Measurements from ENCODE around the gene PIAS1. TPM values are rescaled to one million over a fixed set of nuclear protein-coding genes. Genes with fewer than 3 reads are reported as not detected.

The PIAS1 gene
- total RNA-seq, 3 donors from 2014 or later (not counting 1 experiment from before 2014, with no cell fraction given): 94.7 to 103 (median 99.2) TPM

DNA sequence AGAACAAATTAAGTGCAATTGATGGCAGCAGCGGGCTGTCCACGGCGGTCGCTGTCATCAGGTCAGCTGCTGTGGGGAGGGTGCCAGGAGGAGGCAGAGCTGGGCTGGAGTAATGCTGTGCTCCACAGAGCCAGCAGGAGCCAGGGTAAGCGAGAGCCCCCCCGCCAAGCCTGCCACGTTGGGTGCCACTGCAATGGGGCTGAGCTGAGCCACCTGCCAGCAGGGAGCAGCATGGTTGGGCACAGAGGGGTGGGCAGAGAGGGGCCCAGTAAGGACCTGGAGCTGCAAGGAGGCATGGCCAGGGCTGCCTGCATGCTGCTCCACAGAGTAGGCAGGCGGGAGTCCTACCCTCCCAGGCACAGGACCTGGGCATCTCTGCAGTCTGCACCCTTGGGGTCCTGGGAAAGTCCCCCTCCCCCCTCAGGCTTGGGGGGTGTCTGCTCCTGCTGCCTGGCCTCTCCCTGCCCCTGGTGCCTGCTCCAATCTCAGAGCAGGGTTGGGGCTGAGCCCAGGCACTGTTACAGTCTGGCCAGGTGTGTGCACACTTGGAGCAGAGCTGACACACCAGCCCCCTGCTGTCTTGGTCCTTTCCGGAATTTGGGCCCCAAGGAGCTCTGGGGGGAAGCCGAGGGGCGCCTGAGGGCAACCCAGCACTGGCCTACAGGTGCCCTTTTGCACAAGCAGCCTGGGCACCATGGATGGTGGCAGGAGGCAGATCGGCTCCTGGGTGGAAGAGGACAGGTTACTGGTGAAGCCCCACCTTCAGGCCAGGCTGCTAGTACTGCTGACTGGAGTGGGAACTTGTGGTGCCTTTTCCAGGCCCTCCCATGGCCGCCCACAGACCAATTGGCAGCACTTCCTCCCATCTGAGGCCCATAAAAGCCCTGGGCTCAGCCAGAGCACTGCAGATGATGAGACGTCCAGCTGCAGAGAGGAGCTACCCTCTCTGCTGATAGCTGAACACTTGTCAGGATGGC, 8.5 kb upstream of the PIAS1 start:
- H3K4me1 ChIP-seq (ENCODE audit: control insufficient read depth, insufficient read depth, low read length): no peaks in the 10 kb centered on the region
- no peaks in the 10 kb centered on the region for H3K9me3 Mint-ChIP-seq
- ATAC-seq (no peak), DNase-seq (no peak)
- 91% methylated on average over 14 of the region's 14 CpGs for WGBS (ENCODE audit: insufficient coverage)
- no peaks in the 10 kb centered on the region for H3K9me3 ChIP-seq (ENCODE audit: control insufficient read depth, insufficient read depth, low read length)
- H3K36me3 Mint-ChIP-seq: no peaks in the 10 kb centered on the region
- TF ChIP-seq, protein P1, sequence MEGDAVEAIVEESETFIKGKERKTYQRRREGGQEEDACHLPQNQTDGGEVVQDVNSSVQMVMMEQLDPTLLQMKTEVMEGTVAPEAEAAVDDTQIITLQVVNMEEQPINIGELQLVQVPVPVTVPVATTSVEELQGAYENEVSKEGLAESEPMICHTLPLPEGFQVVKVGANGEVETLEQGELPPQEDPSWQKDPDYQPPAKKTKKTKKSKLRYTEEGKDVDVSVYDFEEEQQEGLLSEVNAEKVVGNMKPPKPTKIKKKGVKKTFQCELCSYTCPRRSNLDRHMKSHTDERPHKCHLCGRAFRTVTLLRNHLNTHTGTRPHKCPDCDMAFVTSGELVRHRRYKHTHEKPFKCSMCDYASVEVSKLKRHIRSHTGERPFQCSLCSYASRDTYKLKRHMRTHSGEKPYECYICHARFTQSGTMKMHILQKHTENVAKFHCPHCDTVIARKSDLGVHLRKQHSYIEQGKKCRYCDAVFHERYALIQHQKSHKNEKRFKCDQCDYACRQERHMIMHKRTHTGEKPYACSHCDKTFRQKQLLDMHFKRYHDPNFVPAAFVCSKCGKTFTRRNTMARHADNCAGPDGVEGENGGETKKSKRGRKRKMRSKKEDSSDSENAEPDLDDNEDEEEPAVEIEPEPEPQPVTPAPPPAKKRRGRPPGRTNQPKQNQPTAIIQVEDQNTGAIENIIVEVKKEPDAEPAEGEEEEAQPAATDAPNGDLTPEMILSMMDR (IDR thresholded peaks at IDR 0.05): no peak
- no peak overlapping the region for H3K27ac ChIP-seq (ENCODE audit: low read length)
- no peaks in the 10 kb centered on the region for H3K36me3 ChIP-seq (ENCODE audit: control insufficient read depth, insufficient read depth, low read length)
- H3K27me3 ChIP-seq (ENCODE audit: control insufficient read depth, insufficient read depth, low read length): no peaks in the 10 kb centered on the region
- no peak overlapping the region for H3K4me3 Mint-ChIP-seq
- H3K27ac Mint-ChIP-seq: no peak overlapping the region
- intact Hi-C loops (cut with micrococcal nuclease): no loop called here
- peaks cover 9 to 15% of the 10 kb centered on the region in 2 donors for H3K27me3 Mint-ChIP-seq (ENCODE audit: low read depth in 2 of 2)
- no peaks in the 10 kb centered on the region for H3K4me1 Mint-ChIP-seq
- H3K4me3 ChIP-seq (ENCODE audit: low read length): no peak overlapping the region

DNA sequence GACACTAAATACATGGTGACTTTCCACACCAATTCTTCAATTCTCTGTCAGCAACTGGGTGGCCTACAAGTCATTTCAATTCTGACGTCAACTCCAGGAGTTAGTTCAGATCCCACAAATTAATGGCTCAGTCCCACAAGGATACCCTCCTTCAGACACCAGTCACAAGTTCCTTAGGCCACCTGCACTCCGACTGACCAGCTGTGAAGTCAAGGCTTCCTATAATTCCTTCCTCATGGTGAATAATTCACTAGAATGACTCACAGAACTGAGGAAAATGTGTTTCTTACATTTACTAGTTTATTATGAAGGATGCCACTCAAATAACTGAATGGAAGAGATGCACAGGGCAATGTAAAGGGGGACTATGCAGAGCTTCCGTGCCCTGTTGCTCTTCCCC, 6.3 kb upstream of the PIAS1 start:
- no peak overlapping the region for H3K27ac Mint-ChIP-seq

DNA sequence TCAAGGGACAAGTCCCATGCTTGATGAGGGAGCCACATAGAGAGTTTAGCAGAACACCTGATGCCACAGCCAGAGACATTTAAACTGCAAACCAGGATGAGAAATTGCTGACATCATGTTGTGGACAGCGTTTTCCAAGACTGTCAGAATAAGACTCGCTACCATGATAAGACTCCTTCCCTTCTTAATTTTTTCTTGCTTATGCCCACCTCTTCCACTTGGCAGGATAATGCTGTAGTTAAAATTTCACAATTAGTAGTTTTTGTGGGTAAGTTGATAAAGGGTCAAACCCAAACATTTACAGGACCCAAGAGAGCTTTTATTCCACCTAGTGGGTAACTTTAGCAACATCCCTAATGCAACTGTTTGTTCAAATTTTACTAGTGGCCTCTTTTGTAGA, 3.0 kb upstream of the PIAS1 start:
- H3K36me3 ChIP-seq (ENCODE audit: control insufficient read depth, insufficient read depth, low read length): no peaks in the 10 kb centered on the region
- 55% methylated on average over 1 of the region's 2 CpGs for WGBS (ENCODE audit: insufficient coverage)
- H3K4me1 Mint-ChIP-seq: peaks cover 21% of the 10 kb centered on the region in 2 donors
- H3K9me3 ChIP-seq (ENCODE audit: control insufficient read depth, insufficient read depth, low read length): no peaks in the 10 kb centered on the region
- H3K9me3 Mint-ChIP-seq: no peaks in the 10 kb centered on the region
- H3K4me3 ChIP-seq (ENCODE audit: low read length): no peak overlapping the region
- H3K27ac Mint-ChIP-seq: no peak overlapping the region
- no peaks in the 10 kb centered on the region for H3K27me3 ChIP-seq (ENCODE audit: control insufficient read depth, insufficient read depth, low read length)
- no peak overlapping the region for H3K4me3 Mint-ChIP-seq
- peaks cover 0 to 2% of the 10 kb centered on the region in 2 donors for H3K27me3 Mint-ChIP-seq (ENCODE audit: low read depth in 2 of 2)
- intact Hi-C loops (cut with micrococcal nuclease): no loop called here
- H3K4me1 ChIP-seq (ENCODE audit: control insufficient read depth, insufficient read depth, low read length): peaks cover 12% of the 10 kb centered on the region
- no peak overlapping the region for H3K27ac ChIP-seq (ENCODE audit: low read length)
- H3K36me3 Mint-ChIP-seq: no peaks in the 10 kb centered on the region
- ATAC-seq: no peak
- DNase-seq: no peak
- TF ChIP-seq, protein P1 (IDR thresholded peaks at IDR 0.05): no peak

More for the DNA sequence above, 6.3 kb upstream of the PIAS1 start:
- no peaks in the 10 kb centered on the region for H3K4me1 ChIP-seq (ENCODE audit: control insufficient read depth, insufficient read depth, low read length)
- Mint-ChIP-seq H3K27me3 (ENCODE audit: low read depth in 2 of 2) (peaks cover 0 to 2% of the 10 kb centered on the region in 2 donors), H3K9me3 (no peaks in the 10 kb centered on the region), H3K4me1 (peaks cover 0 to 4% of the 10 kb centered on the region in 2 donors), H3K36me3 (no peaks in the 10 kb centered on the region), H3K4me3 (no peak overlapping the region)
- no peak overlapping the region for H3K27ac ChIP-seq (ENCODE audit: low read length)
- ATAC-seq (no peak), DNase-seq (no peak)
- H3K4me3 ChIP-seq (ENCODE audit: low read length): no peak overlapping the region
- 96% methylated on average over 3 of the region's 3 CpGs for WGBS (ENCODE audit: insufficient coverage)
- H3K36me3 ChIP-seq (ENCODE audit: control insufficient read depth, insufficient read depth, low read length): no peaks in the 10 kb centered on the region
- no peaks in the 10 kb centered on the region for H3K27me3 ChIP-seq (ENCODE audit: control insufficient read depth, insufficient read depth, low read length)
- no peaks in the 10 kb centered on the region for H3K9me3 ChIP-seq (ENCODE audit: control insufficient read depth, insufficient read depth, low read length)
- TF ChIP-seq, protein P1 (IDR thresholded peaks at IDR 0.05): no peak
- intact Hi-C loops (cut with micrococcal nuclease): no loop called here
